Motor neuron (in vitro differentiated cells): ENCODE measurements around the gene KCNH3. TPM values are rescaled to one million over a fixed set of nuclear protein-coding genes. Genes with fewer than 3 reads are reported as not detected.

Source experiments
- ATAC-seq, 8 experiments: fragments of 200-7000 bp; cut with Tn5 transposase; replicated peaks in 6 of 8; 2 replicates each; pipeline ENCODE4 v1.8.0; 2021; ENCODE audit warnings: mild to moderate bottlenecking in 8 of 8, moderate library complexity in 8 of 8
- H3K27ac ChIP-seq, 2 donors: fragments of 250-450 bp; sonication (Bioruptor Pico); 2 replicates each; pipeline ENCODE4 v1.9.0; 2021; ENCODE audit warnings: antibody characterized with exemption in 2 of 2, mild to moderate bottlenecking in 2 of 2, moderate library complexity in 1 of 2
- H3K4me1 ChIP-seq, 2 donors: fragments of 250-450 bp; sonication (Bioruptor Pico); replicated peaks in 1 of 2; 2 replicates each; pipeline ENCODE4 v1.6.1; 2021; ENCODE audit warnings: antibody characterized with exemption in 2 of 2, mild to moderate bottlenecking in 2 of 2, moderate library complexity in 1 of 2
- H3K4me3 ChIP-seq, 5 donors: fragments of 250-450 bp; sonication (Bioruptor Pico); 2 replicates each; pipeline ENCODE4 v1.9.0; 2021; ENCODE audit warnings: antibody characterized with exemption in 5 of 5, mild to moderate bottlenecking in 5 of 5, moderate library complexity in 4 of 5
- WGBS, 10 experiments: fragments of 450-650 bp; shearing (Covaris generic); methylation state at CpG; one replicate each; pipeline ENCODE4 v1.0.0; 2022; 5-methylcytosine and 5-hydroxymethylcytosine counted together
- in situ Hi-C, 9 experiments: fragments of 400-800 bp; cut with MboI; loops; one replicate each; pipeline ENCODE4 v1.15.0; 2021; ENCODE audit warnings: low sequenced_read_pairs in 9 of 9, low pct_unique_long_range_greater_than_20kb in 2 of 9; ENCODE audit not compliant: unreplicated experiment in 9 of 9
- total RNA-seq, 8 experiments: library from RNA; unstranded; fragments of 300-600 nt; gene quantifications; 2 replicates each; pipeline versions ENCODE4 v1.2.3 to v1.2.4, GENCODE V29; 2022

KCNH3 gene
- total RNA-seq, 8 experiments from 2014 or later, result 0.10 to 1.6 (median 1.0) TPM

- no peak overlapping the region for H3K27ac ChIP-seq
- H3K4me3 ChIP-seq, result no peak overlapping the region
- WGBS, 10 experiments, result 20 to 100% (median 73%) methylated on average over 1 to 7 of the region's 18 CpGs; no CpG with 5 or more reads in 5 of the 10 experiments
- in situ Hi-C loops, result loop anchor here in 2 of 9 experiments (25.0 kb wide), 1 partner anchor 179 kb away; the partner anchor contains the start of gene SPATS2 (in 2 of the 2)
- ATAC-seq, result no peak
- H3K4me1 ChIP-seq, result peaks cover 18 to 22% of the 10 kb centered on the region in 2 donors
These were observed 2.5 kb downstream of the KCNH3 start for GRCh38 chr12:49541140-49541861.

GRCh38 chr12:49541911-49542505, 3.2 kb downstream of the KCNH3 start:
- Histone ChIP-seq H3K4me3 (no peak overlapping the region), H3K27ac (no peak overlapping the region)
- in situ Hi-C loops, result loop anchor here in 2 of 9 experiments (25.0 kb wide), 1 partner anchor 180 kb away; the partner anchor contains the start of gene SPATS2 (in 2 of the 2)

GRCh38 chr12:49542592-49543160, 3.8 kb downstream of the KCNH3 start:
- ATAC-seq, result no peak
- 20 to 100% (median 91%) methylated on average over 1 to 10 of the region's 15 CpGs; no CpG with 5 or more reads in 5 of the 10 experiments for WGBS, 10 experiments
- in situ Hi-C loops, result loop anchor here in 2 of 9 experiments (25.0 kb wide), 1 partner anchor 180 kb away; the partner anchor contains the start of gene SPATS2 (in 2 of the 2)

More at GRCh38 chr12:49541911-49542505, 3.2 kb downstream of the KCNH3 start:
- ATAC-seq, result no peak
- WGBS, 10 experiments, result 33 to 93% (median 79%) methylated on average over 1 to 5 of the region's 7 CpGs; no CpG with 5 or more reads in 2 of the 10 experiments
- peaks cover 18 to 22% of the 10 kb centered on the region in 2 donors for H3K4me1 ChIP-seq

GRCh38 chr12:49543221-49543913, 4.5 kb downstream of the KCNH3 start:
- in situ Hi-C loops, result loop anchor here in 2 of 9 experiments (25.0 kb wide), 1 partner anchor 181 kb away; the partner anchor contains the start of gene SPATS2 (in 2 of the 2)
- Histone ChIP-seq H3K27ac (no peak overlapping the region), H3K4me3 (no peak overlapping the region), H3K4me1 (peaks cover 13 to 18% of the 10 kb centered on the region in 2 donors)
- ATAC-seq, result no peak
- 40 to 65% (median 60%) methylated on average over 1 to 4 of the region's 20 CpGs; no CpG with 5 or more reads in 7 of the 10 experiments for WGBS, 10 experiments

More at GRCh38 chr12:49542592-49543160, 3.8 kb downstream of the KCNH3 start:
- no peak overlapping the region for H3K27ac ChIP-seq
- peaks cover 14 to 18% of the 10 kb centered on the region in 2 donors for H3K4me1 ChIP-seq
- H3K4me3 ChIP-seq, result no peak overlapping the region

- Histone ChIP-seq H3K4me1 (peaks cover 13 to 19% of the 10 kb centered on the region in 2 donors), H3K4me3 (no peak overlapping the region), H3K27ac (no peak overlapping the region)
- WGBS, 10 experiments, result 31 to 70% methylated on average over 2 to 9 of the region's 39 CpGs; no CpG with 5 or more reads in 8 of the 10 experiments
- ATAC-seq, result peak in 5 of 8 experiments; percentile 12 to 31 (median 18)
- in situ Hi-C loops, result loop anchor here in 2 of 9 experiments (25.0 kb wide), 1 partner anchor 182 kb away; the partner anchor contains the start of gene SPATS2 (in 2 of the 2)
These were observed 5.3 kb downstream of the KCNH3 start for GRCh38 chr12:49543914-49544815.

GRCh38 chr12:49545815-49546214, 7.0 kb downstream of the KCNH3 start:
- H3K4me1 ChIP-seq, result peaks cover 12 to 16% of the 10 kb centered on the region in 2 donors
- no peak overlapping the region for H3K27ac ChIP-seq
- in situ Hi-C loops, result loop anchor here in 2 of 9 experiments (25.0 kb wide), 1 partner anchor 184 kb away; the partner anchor contains the start of gene SPATS2 (in 2 of the 2)
- WGBS, 10 experiments, result 0 to 100% (median 79%) methylated on average over 1 to 4 of the region's 4 CpGs; no CpG with 5 or more reads in 5 of the 10 experiments
- no peak for ATAC-seq
- H3K4me3 ChIP-seq, result no peak overlapping the region

GRCh38 chr12:49546481-49546880, 7.7 kb downstream of the KCNH3 start:
- H3K27ac ChIP-seq, result no peak overlapping the region
- in situ Hi-C loops, result loop anchor here in 2 of 9 experiments (25.0 kb wide), 1 partner anchor 184 kb away; the partner anchor contains the start of gene SPATS2 (in 2 of the 2)
- peaks cover 11 to 16% of the 10 kb centered on the region in 2 donors for H3K4me1 ChIP-seq
- no peak overlapping the region for H3K4me3 ChIP-seq
- WGBS, 10 experiments, result 80 to 90% methylated on average over 1 to 2 of the region's 3 CpGs; no CpG with 5 or more reads in 8 of the 10 experiments
- no peak for ATAC-seq

GRCh38 chr12:49547090-49547690, 8.4 kb downstream of the KCNH3 start:
- in situ Hi-C loops, result loop anchor here in 2 of 9 experiments (25.0 kb wide), 1 partner anchor 185 kb away; the partner anchor contains the start of gene SPATS2 (in 2 of the 2)
- WGBS, 10 experiments, result 20 to 89% (median 71%) methylated on average over 1 to 6 of the region's 7 CpGs; no CpG with 5 or more reads in 3 of the 10 experiments
- no peak overlapping the region for H3K27ac ChIP-seq
- H3K4me3 ChIP-seq, result no peak overlapping the region
- ATAC-seq, result no peak
- peaks cover 11 to 16% of the 10 kb centered on the region in 2 donors for H3K4me1 ChIP-seq

GRCh38 chr12:49548481-49548821, 9.6 kb downstream of the KCNH3 start:
- 30 to 93% (median 92%) methylated on average over 2 to 5 of the region's 8 CpGs; no CpG with 5 or more reads in 7 of the 10 experiments for WGBS, 10 experiments
- Histone ChIP-seq H3K4me3 (no peak overlapping the region), H3K4me1 (peaks cover 15 to 22% of the 10 kb centered on the region in 2 donors), H3K27ac (no peak overlapping the region)
- in situ Hi-C loops, result loop anchor here in 2 of 9 experiments (25.0 kb wide), 1 partner anchor 186 kb away; the partner anchor contains the start of gene SPATS2 (in 2 of the 2)
- peak in 1 of 8 experiments; percentile 3 for ATAC-seq

GRCh38 chr12:49548822-49549648, 10.2 kb downstream of the KCNH3 start:
- WGBS, 10 experiments, result 0 to 74% methylated on average over 1 to 4 of the region's 70 CpGs; no CpG with 5 or more reads in 8 of the 10 experiments
- peak; percentile 10 to 62 (median 42) for ATAC-seq
- Histone ChIP-seq H3K4me3 (no peak overlapping the region), H3K27ac (no peak overlapping the region), H3K4me1 (peaks cover 15 to 23% of the 10 kb centered on the region in 2 donors)
- in situ Hi-C loops, result loop anchor here in 2 of 9 experiments (25.0 kb wide), 1 partner anchor 187 kb away; the partner anchor contains the start of gene SPATS2 (in 2 of the 2)
